SH-SY5Y (cell line): Measurements from ENCODE around the gene CFAP92.

ENCODE experiments used
- GATA2 ChIP-seq: IDR thresholded peaks from 2 replicates; pipeline ENCODE4 v1.6.1; 2011; ENCODE audit warnings: mild to moderate bottlenecking, low read depth, low read length
- GATA3 ChIP-seq: IDR thresholded peaks from 2 replicates; pipeline ENCODE4 v1.6.1; 2011; ENCODE audit warnings: low read depth, mild to moderate bottlenecking, low read length, moderate library complexity

Gene CFAP92, protein sequence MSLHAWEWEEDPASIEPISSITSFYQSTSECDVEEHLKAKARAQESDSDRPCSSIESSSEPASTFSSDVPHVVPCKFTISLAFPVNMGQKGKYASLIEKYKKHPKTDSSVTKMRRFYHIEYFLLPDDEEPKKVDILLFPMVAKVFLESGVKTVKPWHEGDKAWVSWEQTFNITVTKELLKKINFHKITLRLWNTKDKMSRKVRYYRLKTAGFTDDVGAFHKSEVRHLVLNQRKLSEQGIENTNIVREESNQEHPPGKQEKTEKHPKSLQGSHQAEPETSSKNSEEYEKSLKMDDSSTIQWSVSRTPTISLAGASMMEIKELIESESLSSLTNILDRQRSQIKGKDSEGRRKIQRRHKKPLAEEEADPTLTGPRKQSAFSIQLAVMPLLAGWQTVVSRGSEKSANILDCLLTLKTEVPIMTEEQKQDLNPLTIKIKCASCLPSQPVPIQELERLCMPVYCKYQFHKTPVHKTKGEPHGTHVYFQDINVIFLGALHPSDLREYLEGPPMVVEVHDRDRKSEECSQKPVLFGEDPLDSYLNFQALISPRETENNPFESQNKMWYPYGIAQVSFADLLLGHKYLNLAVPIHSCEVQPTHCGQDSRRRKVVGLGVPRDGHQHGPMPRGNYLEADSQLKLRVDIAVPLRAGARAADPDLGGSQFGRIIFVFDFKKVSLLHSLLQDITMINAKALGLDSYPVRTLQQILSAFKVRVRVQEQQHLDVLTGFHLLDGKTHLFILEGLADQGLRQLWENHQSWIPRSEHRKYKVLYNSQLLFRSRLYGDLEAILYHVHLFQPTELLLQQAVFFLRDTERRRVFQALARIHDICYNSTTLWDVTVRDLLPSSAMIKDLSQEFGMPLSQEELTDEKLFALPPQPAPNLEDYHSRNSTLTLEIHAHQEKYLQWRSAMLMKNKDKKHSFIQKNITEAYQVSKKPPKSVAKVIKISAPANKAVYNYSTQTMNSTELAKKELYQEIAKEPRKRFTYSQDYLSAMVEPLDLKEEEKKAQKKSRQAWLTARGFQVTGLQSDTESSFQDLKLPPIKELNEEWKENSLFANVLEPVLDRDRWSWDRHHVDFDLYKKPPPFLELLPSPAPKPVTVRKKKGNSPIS

GRCh38 chr3:128993461-128994172, at the start of gene CFAP92:
Gene CFAP92, minus strand, starts transcription at chr3:128994076. Its CDS starts 772 bp downstream, at chr3:128993304.
- no peak for TF ChIP-seq GATA3
- TF ChIP-seq GATA2, result no peak

DNA sequence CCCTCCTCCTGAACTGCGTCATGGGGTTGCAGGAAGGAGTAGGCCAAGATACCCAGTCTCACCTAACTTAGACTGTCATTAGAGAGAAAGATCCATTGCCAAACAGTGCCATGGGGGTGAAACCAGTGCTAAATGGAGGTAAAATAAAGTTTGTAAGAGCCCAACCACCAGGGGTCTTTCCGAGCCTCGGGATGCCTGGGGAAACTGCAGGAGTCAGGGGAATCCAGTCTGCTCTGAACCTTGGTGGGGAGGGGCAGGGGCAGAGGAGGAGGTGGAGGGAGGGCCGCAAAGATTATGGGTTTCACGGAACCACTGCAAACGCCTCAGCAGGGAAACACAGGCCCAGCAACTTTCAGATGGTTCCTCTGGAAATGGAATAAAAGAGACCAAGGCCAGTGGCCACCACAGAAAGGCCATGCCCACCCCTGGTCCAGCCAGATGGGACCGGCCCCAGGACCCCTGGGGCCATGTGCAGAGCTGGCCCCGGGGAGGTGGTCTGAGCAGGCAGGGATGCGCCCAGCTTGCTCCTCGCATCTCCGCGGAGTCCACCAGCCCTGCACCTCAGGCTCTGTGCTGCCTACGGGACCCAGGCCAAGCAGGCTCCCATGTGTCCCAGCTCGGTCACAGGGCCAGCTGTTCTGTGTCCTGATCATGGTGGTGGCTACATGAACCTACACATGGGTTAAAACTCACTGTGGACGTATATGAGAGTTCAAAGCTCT, 46.9 kb upstream of the CFAP92 start:
- TF ChIP-seq GATA2, result no peak
- no peak for TF ChIP-seq GATA3

GRCh38 chr3:129040039-129040336, 46.1 kb upstream of the CFAP92 start:
- TF ChIP-seq GATA2 (no peak), GATA3 (no peak)

GRCh38 chr3:129039271-129040038, 45.6 kb upstream of the CFAP92 start:
- TF ChIP-seq GATA3, result no peak
- TF ChIP-seq GATA2, result no peak

DNA sequence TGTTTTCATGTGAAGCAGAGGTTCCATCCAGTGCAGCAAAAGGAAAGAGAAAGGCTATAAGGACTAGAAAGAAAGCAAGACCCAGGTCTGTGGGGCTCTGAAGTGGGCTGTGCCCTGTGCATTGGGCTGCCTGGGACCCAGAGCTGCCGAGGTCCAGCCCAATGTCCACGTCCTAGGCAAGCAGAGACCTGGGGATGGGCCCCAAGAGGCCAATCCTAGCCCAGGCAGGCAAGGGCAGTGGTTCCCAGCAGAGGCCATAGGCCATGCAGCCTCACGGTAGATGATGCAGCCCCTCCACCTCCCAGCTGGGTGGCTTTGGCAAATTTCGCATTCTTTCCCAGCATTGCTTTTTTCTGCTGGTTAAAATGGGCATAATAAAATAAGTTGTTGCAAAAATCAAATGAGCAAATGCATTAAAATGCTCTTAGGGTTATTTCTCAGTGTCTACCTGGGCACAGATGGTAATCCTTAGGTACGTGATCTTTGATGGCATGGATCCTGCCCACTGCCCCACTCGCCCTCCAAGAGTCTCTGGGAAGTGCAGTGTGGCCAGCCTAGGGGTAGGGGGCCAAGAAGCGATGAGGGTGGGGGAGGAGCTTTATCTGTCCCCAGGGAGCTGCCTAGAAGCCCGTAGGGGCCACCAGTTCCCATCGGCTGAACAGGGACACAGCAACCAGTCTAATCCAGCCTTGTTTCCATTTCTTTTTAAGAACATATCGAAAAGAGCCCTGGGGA, 44.4 kb upstream of the CFAP92 start:
- no peak for TF ChIP-seq GATA2
- no peak for TF ChIP-seq GATA3

GRCh38 chr3:129037093-129037419, 43.2 kb upstream of the CFAP92 start:
- no peak for TF ChIP-seq GATA3
- no peak for TF ChIP-seq GATA2

DNA sequence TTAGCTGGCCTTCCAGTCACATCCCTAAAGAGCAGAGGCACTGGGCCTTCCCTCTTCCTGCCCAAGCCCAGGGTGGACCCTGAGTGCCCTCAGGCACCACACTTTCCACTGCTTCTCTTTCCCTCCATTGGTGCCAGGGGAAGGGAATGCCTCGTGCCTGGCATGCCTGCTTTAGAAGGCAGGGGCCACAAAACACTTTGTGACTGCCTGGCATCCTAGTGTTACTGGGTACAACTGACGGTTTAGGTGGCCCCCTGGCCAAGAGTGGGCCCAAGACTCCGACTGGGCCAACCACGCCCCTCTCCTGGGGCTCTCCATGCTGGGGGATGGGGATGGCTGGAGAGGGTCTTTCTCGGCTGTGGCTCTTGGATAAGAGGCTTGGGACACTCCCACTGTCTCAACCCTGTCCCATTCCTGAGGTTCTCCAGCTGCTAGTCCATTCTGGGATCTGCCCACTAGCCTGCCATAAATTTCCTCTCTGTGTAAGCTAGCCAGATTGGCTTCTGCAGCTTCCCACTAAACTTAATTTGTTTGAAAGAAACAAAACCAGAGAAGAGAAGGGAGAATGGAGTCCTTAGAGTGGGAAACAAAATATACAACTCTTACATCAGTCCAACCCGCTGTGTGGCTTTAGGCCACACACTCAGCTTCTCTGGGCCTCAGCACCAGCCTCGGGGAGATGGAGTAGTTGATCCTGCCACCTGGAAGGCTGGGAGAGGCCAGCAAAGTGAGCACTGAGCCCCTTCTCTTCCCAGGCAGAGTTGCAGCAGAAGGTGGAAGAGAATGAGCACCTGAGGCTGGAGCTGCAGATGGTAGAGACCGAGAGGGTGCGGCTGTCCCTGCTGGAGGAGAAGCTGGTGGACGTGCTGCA, 42.6 kb upstream of the CFAP92 start:
- no peak for TF ChIP-seq GATA3

GRCh38 chr3:129035360-129036221, 41.7 kb upstream of the CFAP92 start:
- no peak for TF ChIP-seq GATA2
- TF ChIP-seq GATA3, result no peak

- TF ChIP-seq GATA3, result no peak
- TF ChIP-seq GATA2, result no peak
These were observed 40.8 kb upstream of the CFAP92 start for GRCh38 chr3:129034642-129035041.

DNA sequence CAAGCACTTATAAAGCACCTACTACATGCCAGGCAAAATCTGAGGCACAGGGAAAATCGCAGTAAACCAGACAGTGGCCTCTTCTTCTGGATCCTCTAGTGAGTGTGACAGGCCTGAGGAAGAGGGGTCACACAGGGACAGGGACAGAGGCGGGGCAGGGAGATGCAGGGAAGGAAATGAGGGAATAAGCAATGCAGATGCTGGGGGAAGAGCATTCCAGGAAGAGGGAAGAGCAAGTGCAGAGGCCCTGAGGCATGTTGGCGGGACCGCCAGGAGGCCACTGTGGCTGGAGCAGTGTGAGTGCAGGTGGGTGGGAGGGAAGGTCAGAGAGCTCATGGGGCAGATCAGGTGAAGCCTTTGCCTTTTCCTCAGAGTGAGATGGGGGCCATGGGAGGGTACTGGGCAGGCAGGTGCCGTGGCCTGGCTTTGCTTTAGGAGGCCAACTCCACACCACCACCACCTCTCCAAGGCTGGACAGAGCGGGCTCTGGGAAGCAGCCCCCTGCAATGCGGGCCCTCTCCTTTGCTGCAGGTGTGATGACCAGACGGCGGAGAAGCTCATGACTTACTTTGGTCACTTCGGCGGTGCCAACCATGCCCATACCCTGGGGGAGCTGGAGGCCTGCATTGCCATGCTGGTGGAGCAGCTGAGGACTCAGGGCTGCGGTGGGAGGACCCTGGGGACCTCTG, 39.9 kb upstream of the CFAP92 start:
- no peak for TF ChIP-seq GATA2

DNA sequence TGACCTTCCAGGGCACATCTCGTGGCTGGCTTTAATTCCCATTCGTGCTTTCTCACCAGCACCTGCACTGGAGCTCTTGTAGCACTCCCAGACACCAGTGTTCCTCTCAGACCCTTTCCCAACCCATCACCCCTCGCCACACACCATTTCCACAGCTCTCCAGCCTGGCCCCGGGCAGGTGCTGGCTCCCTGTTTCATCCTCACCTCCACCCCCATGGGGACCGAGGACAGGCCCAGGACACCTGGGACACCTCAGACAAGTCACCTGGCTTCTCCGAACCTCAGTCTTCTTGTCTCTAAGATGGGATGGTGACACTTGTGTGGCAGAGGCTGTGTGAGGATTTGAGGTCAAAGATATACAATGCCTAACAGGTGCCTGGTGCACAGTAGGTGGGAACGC, 39.3 kb upstream of the CFAP92 start:
- TF ChIP-seq GATA3, result no peak
- no peak for TF ChIP-seq GATA2
